Mesothelial cell of epicardium (in vitro differentiated cells): ENCODE results near the gene TP53I11. TPM values are rescaled to one million over a fixed set of nuclear protein-coding genes. Genes with fewer than 3 reads are reported as not detected.

Experiments
- DNase-seq, 2 experiments: peaks; one replicate each; pipeline ENCODE4 v3.0.0; 2021; ENCODE audit warnings: low spot score in 2 of 2; ENCODE audit not compliant: unreplicated experiment in 2 of 2
- H3K27ac Mint-ChIP-seq: 2 replicates; pipeline ENCODE4 v1.8.0; 2021; ENCODE audit warnings: mixed read lengths
- H3K27me3 Mint-ChIP-seq: 2 replicates; pipeline ENCODE4 v1.8.0; 2021; ENCODE audit warnings: low read depth, mixed read lengths
- H3K36me3 Mint-ChIP-seq: 2 replicates; pipeline ENCODE4 v1.8.0; 2021; ENCODE audit warnings: mixed read lengths
- H3K4me1 Mint-ChIP-seq: 2 replicates; pipeline ENCODE4 v1.8.0; 2021; ENCODE audit warnings: mixed read lengths
- H3K4me3 Mint-ChIP-seq: 2 replicates; pipeline ENCODE4 v1.8.0; 2021; ENCODE audit warnings: mild to moderate bottlenecking, moderate library complexity, mixed read lengths
- H3K9me3 Mint-ChIP-seq: 2 replicates; pipeline ENCODE4 v1.8.0; 2021; ENCODE audit warnings: mixed read lengths
- total RNA-seq: library from RNA; stranded (reverse); gene quantifications from 3 replicates; pipeline ENCODE4 v1.2.1, GENCODE V29; 2021
- TF ChIP-seq, protein P1 (sequence below): fragments of 200-600 bp; sonication (generic); IDR thresholded peaks from one replicate; pipeline ENCODE4 v1.5.0; 2021; ENCODE audit warnings: antibody characterized with exemption; ENCODE audit not compliant: unreplicated experiment

TP53I11 gene
- total RNA-seq, 1 donor from 2014 or later: 81.0 TPM

GRCh38 chr11:44936525-44936924, 14.2 kb downstream of the TP53I11 start:
- Mint-ChIP-seq H3K27me3 (no peaks in the 10 kb centered on the region), H3K27ac (no peak overlapping the region), H3K4me1 (no peaks in the 10 kb centered on the region), H3K4me3 (no peak overlapping the region), H3K9me3 (no peaks in the 10 kb centered on the region), H3K36me3 (peaks cover 5% of the 10 kb centered on the region)
- DNase-seq: peak in 1 of 2 experiments; percentile 84
- TF ChIP-seq, protein P1, sequence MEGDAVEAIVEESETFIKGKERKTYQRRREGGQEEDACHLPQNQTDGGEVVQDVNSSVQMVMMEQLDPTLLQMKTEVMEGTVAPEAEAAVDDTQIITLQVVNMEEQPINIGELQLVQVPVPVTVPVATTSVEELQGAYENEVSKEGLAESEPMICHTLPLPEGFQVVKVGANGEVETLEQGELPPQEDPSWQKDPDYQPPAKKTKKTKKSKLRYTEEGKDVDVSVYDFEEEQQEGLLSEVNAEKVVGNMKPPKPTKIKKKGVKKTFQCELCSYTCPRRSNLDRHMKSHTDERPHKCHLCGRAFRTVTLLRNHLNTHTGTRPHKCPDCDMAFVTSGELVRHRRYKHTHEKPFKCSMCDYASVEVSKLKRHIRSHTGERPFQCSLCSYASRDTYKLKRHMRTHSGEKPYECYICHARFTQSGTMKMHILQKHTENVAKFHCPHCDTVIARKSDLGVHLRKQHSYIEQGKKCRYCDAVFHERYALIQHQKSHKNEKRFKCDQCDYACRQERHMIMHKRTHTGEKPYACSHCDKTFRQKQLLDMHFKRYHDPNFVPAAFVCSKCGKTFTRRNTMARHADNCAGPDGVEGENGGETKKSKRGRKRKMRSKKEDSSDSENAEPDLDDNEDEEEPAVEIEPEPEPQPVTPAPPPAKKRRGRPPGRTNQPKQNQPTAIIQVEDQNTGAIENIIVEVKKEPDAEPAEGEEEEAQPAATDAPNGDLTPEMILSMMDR: peak; percentile 80

DNA sequence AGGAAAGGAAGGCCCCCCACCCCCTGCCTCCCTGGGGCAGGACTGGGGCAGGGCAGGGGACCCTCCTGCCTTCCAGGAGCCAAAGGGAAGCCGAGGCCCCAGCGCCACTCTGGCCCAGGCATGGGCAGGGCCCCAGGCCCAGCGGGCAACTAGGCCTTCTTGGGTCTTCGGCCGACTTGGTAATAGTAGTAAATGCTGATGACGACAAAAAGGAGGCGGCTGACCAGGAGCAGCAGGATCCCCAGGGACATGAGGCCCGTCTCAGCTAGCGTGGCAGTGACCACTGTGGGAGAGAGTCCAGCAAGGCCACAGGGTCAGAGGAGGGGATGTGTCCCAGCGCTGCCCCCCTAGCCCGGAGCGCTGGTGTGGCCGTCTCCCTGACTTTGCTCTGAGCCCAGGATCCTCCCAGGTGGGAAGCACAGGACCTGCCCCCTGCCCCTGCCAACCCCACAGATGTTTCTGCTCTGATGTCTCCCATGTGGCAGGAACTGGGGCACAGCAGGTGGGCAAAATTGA, 15.9 kb downstream of the TP53I11 start:
- H3K9me3 Mint-ChIP-seq: no peaks in the 10 kb centered on the region
- H3K4me3 Mint-ChIP-seq: no peak overlapping the region
- no peaks in the 10 kb centered on the region for H3K27me3 Mint-ChIP-seq
- no peaks in the 10 kb centered on the region for H3K4me1 Mint-ChIP-seq
- no peak overlapping the region for H3K27ac Mint-ChIP-seq
- no peaks in the 10 kb centered on the region for H3K36me3 Mint-ChIP-seq
- TF ChIP-seq, protein P1: no peak
- DNase-seq: no peak

- H3K4me1 Mint-ChIP-seq: peaks cover 3% of the 10 kb centered on the region
These were observed 16.6 kb downstream of the TP53I11 start for GRCh38 chr11:44934110-44934509.

DNA sequence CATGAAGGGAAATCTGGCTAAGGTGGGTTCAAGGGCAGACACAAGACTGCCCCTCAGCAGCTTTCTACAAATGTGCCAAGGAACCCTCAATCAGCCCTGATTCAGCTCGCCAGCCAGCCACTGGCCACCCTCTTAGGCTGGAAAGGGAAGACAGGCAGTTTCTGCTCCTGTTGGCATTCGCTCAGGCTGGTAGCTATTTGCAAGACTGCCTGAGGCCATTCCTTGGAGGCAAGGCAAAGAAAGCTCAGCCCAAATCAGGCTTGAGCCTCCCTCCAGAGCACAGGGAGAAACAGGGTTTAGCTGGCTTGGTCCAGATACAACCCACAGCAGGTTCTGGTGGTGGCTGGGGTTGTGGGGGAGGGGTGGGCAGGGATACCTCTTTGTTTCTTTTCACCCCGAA, 19.2 kb downstream of the TP53I11 start:
- no peak overlapping the region for H3K4me3 Mint-ChIP-seq
- peaks cover 9% of the 10 kb centered on the region for H3K4me1 Mint-ChIP-seq
- no peaks in the 10 kb centered on the region for H3K9me3 Mint-ChIP-seq
- H3K27ac Mint-ChIP-seq: no peak overlapping the region
- no peak for DNase-seq
- H3K36me3 Mint-ChIP-seq: no peaks in the 10 kb centered on the region
- no peaks in the 10 kb centered on the region for H3K27me3 Mint-ChIP-seq
- TF ChIP-seq, protein P1: no peak

More at GRCh38 chr11:44934110-44934509, 16.6 kb downstream of the TP53I11 start:
- DNase-seq: no peak
- H3K4me3 Mint-ChIP-seq: no peak overlapping the region
- no peaks in the 10 kb centered on the region for H3K9me3 Mint-ChIP-seq
- no peaks in the 10 kb centered on the region for H3K36me3 Mint-ChIP-seq
- TF ChIP-seq, protein P1: no peak
- H3K27ac Mint-ChIP-seq: no peak overlapping the region
- no peaks in the 10 kb centered on the region for H3K27me3 Mint-ChIP-seq

DNA sequence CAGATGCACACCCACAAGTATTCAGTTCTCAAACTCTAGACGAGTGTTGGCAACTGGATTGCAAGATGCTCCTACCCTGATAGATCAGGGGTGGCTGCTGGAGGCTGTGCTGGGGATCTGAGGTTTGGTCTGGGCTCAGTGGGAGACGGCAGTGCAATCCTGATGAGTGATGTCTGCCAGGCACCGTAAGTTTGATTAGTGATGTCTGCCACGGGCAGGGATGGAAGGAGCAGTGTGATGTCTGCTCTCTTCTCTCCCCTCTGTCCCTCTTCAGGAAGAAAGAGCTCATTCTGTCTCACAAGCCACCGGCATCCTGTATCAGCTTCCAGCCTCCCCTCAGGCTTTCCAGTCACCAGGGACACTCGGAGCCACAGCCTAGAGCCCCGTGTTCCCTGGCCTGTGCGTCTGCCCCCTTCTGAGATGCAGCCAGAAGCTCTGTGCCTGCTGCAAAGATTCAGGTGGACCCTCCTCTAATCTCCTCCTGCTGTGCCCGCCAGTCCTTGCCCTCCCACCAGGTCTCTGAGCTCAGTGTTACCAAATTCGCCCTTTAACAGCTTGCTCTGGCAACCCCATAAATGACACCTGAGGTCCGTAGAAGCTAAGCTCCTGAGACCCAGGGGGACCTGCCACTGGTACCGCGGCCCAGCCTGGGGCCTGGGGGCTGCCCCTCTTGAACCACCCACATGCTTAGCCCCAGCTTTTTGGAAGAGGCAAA, 19.9 kb downstream of the TP53I11 start:
- H3K4me1 Mint-ChIP-seq: peaks cover 9% of the 10 kb centered on the region
- no peak overlapping the region for H3K4me3 Mint-ChIP-seq
- no peaks in the 10 kb centered on the region for H3K9me3 Mint-ChIP-seq
- no peaks in the 10 kb centered on the region for H3K36me3 Mint-ChIP-seq
- no peaks in the 10 kb centered on the region for H3K27me3 Mint-ChIP-seq
- TF ChIP-seq, protein P1: no peak
- DNase-seq: no peak
- H3K27ac Mint-ChIP-seq: peak overlapping the region; percentile 17
